HEK293T (cell line): ENCODE data around the gene SPIN1.

Source experiments
- CTCF ChIA-PET: fragments of 350-600 bp; formaldehyde crosslinking; extraction: SDS; loops from one replicate; lab custom pipeline; 2021; ENCODE audit warnings: antibody characterized with exemption, inconsistent platforms; lab: Yijun Ruan, JAX
- POLR2A ChIA-PET: fragments of 350-600 bp; formaldehyde crosslinking; extraction: SDS; loops from one replicate; lab custom pipeline; 2020; ENCODE audit warnings: antibody characterized with exemption, inconsistent platforms; lab: Yijun Ruan, JAX
- DNase-seq: peaks from one replicate; pipeline ENCODE4 v3.0.0; 2012; ENCODE audit warnings: mixed read lengths; ENCODE audit errors: extremely low spot score
- ARNT ChIP-seq: fragments of 450-650 bp; IDR thresholded peaks from 2 replicates; pipeline ENCODE4 v1.6.1; 2017; ENCODE audit warnings: mild to moderate bottlenecking
- BHLHE40 ChIP-seq: fragments of 450-650 bp; IDR thresholded peaks from 2 replicates; pipeline ENCODE4 v1.6.1; 2016; ENCODE audit warnings: mild to moderate bottlenecking, moderate library complexity, borderline replicate concordance
- CTBP1 ChIP-seq: fragments of 450-650 bp; IDR thresholded peaks from 2 replicates; pipeline ENCODE4 v1.6.1; 2016; ENCODE audit warnings: borderline replicate concordance
- ELF4 ChIP-seq: fragments of 450-650 bp; IDR thresholded peaks from 2 replicates; pipeline ENCODE4 v1.6.1; 2017; ENCODE audit warnings: antibody characterized with exemption
- FOXA1 ChIP-seq: fragments of 450-650 bp; IDR thresholded peaks from 2 replicates; pipeline ENCODE4 v1.6.1; 2016; ENCODE audit warnings: mild to moderate bottlenecking
- FOXK2 ChIP-seq: fragments of 450-650 bp; IDR thresholded peaks from 2 replicates; pipeline ENCODE4 v1.6.1; 2016; ENCODE audit warnings: mild to moderate bottlenecking
- FOXM1 ChIP-seq: fragments of 450-650 bp; IDR thresholded peaks from 2 replicates; pipeline ENCODE4 v1.6.1; 2017; ENCODE audit warnings: mild to moderate bottlenecking, borderline replicate concordance
- HDGF ChIP-seq: fragments of 450-650 bp; IDR thresholded peaks from 2 replicates; pipeline ENCODE4 v1.6.1; 2017; ENCODE audit warnings: antibody characterized with exemption, borderline replicate concordance
- L3MBTL2 ChIP-seq: fragments of 450-650 bp; conservative IDR thresholded peaks from 2 replicates; pipeline ENCODE4 v1.6.1; 2016; ENCODE audit warnings: mild to moderate bottlenecking
- LEF1 ChIP-seq: fragments of 450-650 bp; IDR thresholded peaks from 2 replicates; pipeline ENCODE4 v1.6.1; 2017; ENCODE audit warnings: mild to moderate bottlenecking, borderline replicate concordance
- NFRKB ChIP-seq: fragments of 450-650 bp; IDR thresholded peaks from 2 replicates; pipeline ENCODE4 v1.6.1; 2016; ENCODE audit warnings: mild to moderate bottlenecking, moderate library complexity
- SP1 ChIP-seq: fragments of 450-650 bp; IDR thresholded peaks from 2 replicates; pipeline ENCODE4 v1.6.1; 2017
- SUZ12 ChIP-seq: fragments of 450-650 bp; IDR thresholded peaks from 2 replicates; pipeline ENCODE4 v1.6.1; 2016; ENCODE audit warnings: mild to moderate bottlenecking
- TARDBP ChIP-seq: fragments of 450-650 bp; IDR thresholded peaks from 2 replicates; pipeline ENCODE4 v1.6.1; 2016
- ZNF384 ChIP-seq: fragments of 450-650 bp; IDR thresholded peaks from 2 replicates; pipeline ENCODE4 v1.6.1; 2016
- TF ChIP-seq, protein P1 (sequence below): fragments of 450-650 bp; IDR thresholded peaks from 2 replicates; pipeline ENCODE4 v1.6.1; 2016

Gene SPIN1

DNA sequence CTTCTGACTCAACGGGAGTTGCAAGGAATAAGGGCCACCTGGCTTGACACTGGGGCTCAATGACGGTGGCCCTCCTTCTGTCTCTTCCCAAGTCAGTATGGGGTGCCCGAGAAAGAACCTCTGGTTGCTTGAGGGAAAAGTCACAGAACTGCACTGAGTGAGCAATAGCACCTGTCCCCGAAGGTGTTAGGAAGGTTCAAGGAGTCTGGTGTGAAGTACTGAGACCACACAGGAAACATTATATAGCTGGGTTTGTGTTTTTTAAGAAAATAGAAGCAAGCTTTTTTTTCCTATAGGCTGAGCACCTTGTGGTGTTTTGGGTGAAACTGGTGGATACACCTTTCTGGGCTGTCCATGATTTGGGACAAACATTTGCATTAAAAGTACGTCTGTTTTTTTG, 62.9 kb downstream of the SPIN1 start:
- CTCF ChIA-PET, result no interaction called here
- POLR2A ChIA-PET, result no interaction called here
- TF ChIP-seq, protein P1, sequence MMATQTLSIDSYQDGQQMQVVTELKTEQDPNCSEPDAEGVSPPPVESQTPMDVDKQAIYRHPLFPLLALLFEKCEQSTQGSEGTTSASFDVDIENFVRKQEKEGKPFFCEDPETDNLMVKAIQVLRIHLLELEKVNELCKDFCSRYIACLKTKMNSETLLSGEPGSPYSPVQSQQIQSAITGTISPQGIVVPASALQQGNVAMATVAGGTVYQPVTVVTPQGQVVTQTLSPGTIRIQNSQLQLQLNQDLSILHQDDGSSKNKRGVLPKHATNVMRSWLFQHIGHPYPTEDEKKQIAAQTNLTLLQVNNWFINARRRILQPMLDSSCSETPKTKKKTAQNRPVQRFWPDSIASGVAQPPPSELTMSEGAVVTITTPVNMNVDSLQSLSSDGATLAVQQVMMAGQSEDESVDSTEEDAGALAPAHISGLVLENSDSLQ, result no peak
- no peak for TF ChIP-seq LEF1
- no peak for TF ChIP-seq BHLHE40
- no peak for TF ChIP-seq SUZ12
- TF ChIP-seq FOXM1, result no peak
- no peak for TF ChIP-seq SP1
- no peak for TF ChIP-seq L3MBTL2
- TF ChIP-seq CTBP1, result no peak
- TF ChIP-seq HDGF, result no peak
- no peak for TF ChIP-seq FOXK2
- no peak for TF ChIP-seq ARNT
- TF ChIP-seq ELF4, result no peak
- no peak for TF ChIP-seq ZNF384
- no peak for TF ChIP-seq FOXA1
- no peak for DNase-seq

DNA sequence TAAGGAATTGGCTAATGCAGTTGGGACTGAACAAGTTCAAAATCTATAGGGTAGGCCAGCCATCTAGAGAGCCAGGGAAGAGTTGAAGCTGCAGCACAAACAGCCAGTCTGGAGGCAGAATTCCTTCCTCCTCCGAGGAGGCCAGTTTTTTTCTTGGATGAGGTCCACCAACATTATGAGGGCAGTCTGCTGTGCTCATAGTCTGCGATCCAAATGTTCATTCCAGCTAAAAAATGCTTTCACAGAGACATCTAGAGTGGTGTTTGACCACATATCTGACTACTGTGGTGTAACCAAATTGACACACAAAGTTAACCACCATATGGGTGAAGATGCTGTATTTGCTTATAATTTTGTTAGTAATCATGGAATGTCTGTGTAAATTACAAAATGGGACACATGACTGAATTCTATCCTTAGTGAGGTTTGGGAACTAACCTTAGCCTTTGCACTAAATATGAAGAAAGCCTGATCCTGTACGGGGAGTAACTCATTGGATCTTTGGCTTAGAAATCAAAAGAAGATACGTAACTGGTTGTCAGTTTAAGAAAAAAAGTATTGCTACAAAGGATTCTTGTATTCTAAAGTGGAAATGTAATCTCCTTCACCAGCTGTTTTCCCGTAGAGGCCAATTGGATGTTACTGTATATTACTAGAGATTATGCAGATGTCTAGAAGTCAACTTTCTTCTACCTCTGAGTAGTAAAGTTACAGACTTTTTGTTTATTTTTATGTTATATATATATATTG, 70.6 kb downstream of the SPIN1 start:
- POLR2A ChIA-PET, result no interaction called here
- DNase-seq, result no peak
- TF ChIP-seq SUZ12, result no peak
- CTCF ChIA-PET, result no interaction called here

DNA sequence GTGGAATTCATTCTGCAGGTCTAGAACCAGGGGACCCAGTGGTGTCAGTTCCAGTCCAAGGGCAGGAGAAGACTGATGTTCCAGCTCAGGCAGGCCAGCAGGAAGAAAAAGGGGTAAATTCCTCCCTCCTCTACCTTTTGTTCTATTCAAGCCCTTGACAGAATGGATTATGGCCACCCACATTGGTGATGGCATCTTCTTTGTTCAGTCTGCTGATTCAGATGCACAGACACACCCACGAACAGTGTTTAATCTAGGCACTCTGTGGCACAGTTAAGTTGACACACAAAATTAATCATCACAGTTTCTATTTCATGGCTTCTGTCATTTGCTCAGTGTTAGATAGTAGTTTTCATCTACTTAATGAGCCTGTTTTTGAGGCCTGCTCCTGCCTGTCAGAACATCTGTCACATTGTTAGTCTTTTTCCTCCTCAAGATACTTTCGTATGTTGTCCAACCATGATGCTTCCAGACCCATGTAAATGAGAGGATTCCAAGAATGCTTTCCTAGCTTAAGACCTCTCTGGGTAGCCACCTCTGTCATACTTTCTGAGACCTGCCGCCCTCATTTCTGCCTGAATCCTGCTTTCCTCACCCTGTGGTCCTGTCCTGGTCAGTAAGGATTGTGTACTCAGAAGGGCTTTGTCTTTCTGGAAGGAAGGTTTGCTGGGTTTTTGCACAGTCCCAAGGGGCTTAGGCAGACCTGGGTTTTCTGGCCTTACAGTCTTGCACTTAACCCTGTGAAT, 72.5 kb downstream of the SPIN1 start:
- POLR2A ChIA-PET, result no interaction called here
- DNase-seq, result no peak
- TF ChIP-seq SUZ12 (no peak), FOXK2 (no peak), FOXM1 (no peak), FOXA1 (no peak), L3MBTL2 (no peak), LEF1 (no peak), SP1 (no peak), HDGF (no peak), ARNT (no peak), CTBP1 (no peak), BHLHE40 (no peak)
- TF ChIP-seq, protein P1, result no peak
- CTCF ChIA-PET, result no interaction called here

DNA sequence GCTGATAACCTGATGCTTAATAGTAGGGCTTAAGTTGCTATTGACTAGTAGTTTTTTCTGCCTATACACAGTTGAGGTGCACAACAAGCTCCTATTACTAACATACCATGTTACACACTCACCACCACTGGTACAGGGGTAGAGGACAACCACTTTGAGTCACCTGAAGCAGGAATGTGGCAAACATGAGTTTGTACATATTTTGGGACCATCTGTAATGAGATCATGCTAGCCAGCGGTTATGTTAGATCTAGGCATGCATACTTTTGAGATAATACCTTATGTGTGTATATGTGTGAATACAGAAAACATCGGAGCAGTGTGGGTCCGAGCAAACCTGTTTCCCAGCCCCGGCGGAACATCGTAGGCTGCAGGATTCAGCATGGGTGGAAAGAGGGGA, 73.9 kb downstream of the SPIN1 start:
- no peak for DNase-seq
- ChIA-PET CTCF (no interaction called here), POLR2A (no interaction called here)
- no peak for TF ChIP-seq BHLHE40
- TF ChIP-seq SP1, result no peak

DNA sequence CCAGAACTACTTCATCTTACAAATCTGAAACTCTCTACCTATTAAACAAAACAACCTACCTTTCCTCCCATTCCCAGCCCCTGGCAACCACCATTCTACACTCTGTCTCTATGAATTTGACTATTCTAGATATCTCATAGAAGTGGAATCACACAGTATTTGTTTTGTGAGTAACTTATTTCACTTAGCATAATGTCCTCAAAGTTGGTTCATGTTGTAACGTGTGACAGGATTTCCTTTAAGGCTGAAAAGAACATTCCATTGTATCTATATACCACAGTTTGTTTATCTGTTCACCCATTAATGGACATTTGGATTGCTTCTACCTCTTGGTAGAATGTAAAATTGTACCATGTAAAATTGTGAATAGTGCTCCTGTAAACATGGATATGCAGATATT, 76.6 kb downstream of the SPIN1 start:
- no peak for DNase-seq
- TF ChIP-seq ARNT, result no peak
- TF ChIP-seq LEF1, result no peak
- no peak for TF ChIP-seq CTBP1
- TF ChIP-seq, protein P1, result no peak
- no peak for TF ChIP-seq SP1
- TF ChIP-seq FOXA1, result no peak
- no peak for TF ChIP-seq L3MBTL2
- TF ChIP-seq FOXM1, result no peak
- TF ChIP-seq FOXK2, result no peak
- ChIA-PET CTCF (interaction anchor here (0.6 kb wide), 1 partner anchor 17 kb away, joined by 8 read pairs; no protein-coding TSS in a partner anchor), POLR2A (no interaction called here)

DNA sequence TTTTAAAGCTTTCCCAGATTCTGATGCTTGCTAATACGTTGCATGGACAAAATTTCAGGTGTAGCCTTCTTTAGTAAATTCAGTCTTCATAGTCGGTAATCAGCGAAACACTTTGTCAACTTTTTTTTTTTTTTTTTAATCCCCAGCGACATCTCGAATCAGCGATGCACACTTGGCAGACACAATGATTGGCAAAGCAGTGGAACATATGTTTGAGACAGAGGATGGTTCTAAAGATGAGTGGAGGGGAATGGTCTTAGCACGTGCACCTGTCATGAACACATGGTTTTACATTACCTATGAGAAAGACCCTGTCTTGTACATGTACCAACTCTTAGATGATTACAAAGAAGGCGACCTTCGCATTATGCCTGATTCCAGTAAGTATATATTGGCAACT, 80.0 kb downstream of the SPIN1 start:
- no peak for DNase-seq
- TF ChIP-seq CTBP1, result no peak
- TF ChIP-seq SP1, result no peak
- no peak for TF ChIP-seq NFRKB
- TF ChIP-seq ZNF384, result no peak
- TF ChIP-seq SUZ12, result no peak
- no peak for TF ChIP-seq FOXM1
- no peak for TF ChIP-seq ELF4
- no peak for TF ChIP-seq HDGF
- TF ChIP-seq ARNT, result no peak
- TF ChIP-seq FOXK2, result no peak
- no peak for TF ChIP-seq LEF1
- no peak for TF ChIP-seq TARDBP
- TF ChIP-seq L3MBTL2, result no peak
- TF ChIP-seq, protein P1, result no peak
- CTCF ChIA-PET, result no interaction called here
- POLR2A ChIA-PET, result no interaction called here
